Measurements from ENCODE around the gene CDC42EP4.

Gene CDC42EP4

GRCh38 chr17:73237714-73238113 is 74.1 kb downstream of the CDC42EP4 start:
- in situ Hi-C loops (cut with MboI; ENCODE audit: low pct_unique_long_range_greater_than_20kb, low sequenced_read_pairs) = no loop called here
- DNase-seq = no peak

DNA sequence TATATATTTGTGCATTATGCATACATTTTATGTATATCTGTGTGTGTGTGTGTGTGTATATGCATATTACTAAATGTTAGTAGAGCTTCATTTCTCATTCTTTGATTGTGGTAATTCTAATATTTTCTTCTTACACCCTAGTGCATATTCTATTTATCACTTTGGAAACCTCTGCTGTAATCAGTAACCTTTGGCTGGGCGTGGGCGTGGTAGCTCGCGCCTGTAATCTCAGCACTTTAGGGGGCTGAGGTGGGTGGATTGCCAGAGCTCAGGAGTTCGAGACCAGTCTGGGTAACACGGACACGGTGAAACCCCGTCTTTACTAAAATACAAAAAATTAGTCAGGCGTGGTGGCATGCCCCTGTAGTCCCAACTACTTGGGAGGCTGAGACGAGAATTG is 77.1 kb downstream of the CDC42EP4 start:
- no peak for DNase-seq
- in situ Hi-C loops (cut with MboI; ENCODE audit: low pct_unique_long_range_greater_than_20kb, low sequenced_read_pairs) = no loop called here
